ENCODE data around the gene ENAH.
A peak's percentile ranks its signal among the peaks of the same experiment; 100 is the strongest.
"Not testable (repeated sequence)": the region's sequence is repeated elsewhere in the genome, so short reads cannot be mapped to it uniquely, and the experiment has no call there.

The ENAH gene

GRCh38 chr1:225638853-225639252, 14.1 kb downstream of the ENAH start:
- DNase-seq = no peak

- DNase-seq = no peak
Measured at GRCh38 chr1:225637651-225638199, 15.2 kb downstream of the ENAH start.

DNA sequence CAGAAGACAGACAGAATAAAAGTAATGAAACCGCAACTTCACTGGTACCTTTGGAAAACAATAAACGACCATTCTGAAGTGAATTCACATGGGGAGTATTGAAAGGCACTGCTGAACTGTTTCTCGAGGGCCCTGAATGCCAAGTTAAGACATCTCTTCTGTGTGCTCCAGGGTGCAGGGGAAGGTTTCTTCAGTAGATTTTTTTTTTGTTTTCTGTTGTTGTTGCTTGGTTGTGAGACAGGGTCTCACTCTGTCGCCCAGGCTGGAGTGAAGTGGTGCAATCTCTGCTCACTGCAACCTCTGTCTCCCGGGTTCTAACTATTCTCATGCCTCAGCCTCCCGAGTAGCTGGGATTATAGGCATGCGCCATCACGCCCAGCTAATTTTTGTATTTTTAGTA, 15.9 kb downstream of the ENAH start:
- not testable (repeated sequence) for DNase-seq

DNA sequence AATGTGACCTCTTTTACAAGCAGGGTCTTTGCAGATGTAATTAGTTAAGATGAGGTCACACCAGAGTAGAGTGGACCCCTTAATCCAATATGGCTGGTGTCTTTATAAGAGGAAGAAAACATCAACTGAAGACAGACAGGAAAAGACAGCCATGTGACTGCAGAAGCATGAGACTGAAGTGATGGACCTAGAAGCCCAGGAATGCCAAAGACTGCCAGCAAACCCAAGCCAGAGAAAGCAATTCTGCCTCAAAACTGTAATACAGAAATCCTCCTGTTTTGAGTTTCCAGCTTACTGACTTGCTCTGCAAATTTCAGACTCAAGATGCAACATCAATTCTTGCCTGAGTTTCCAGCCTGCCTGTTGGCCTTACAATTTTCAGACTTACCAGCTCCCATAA, 17.3 kb downstream of the ENAH start:
- DNase-seq = no peak

- DNase-seq = not testable (repeated sequence)
Measured at GRCh38 chr1:225632836-225633235, 20.1 kb downstream of the ENAH start.

GRCh38 chr1:225631021-225631663, 21.8 kb downstream of the ENAH start:
- DNase-seq = no peak

- DNase-seq = no peak
Measured at GRCh38 chr1:225629483-225629882, 23.4 kb downstream of the ENAH start.

DNA sequence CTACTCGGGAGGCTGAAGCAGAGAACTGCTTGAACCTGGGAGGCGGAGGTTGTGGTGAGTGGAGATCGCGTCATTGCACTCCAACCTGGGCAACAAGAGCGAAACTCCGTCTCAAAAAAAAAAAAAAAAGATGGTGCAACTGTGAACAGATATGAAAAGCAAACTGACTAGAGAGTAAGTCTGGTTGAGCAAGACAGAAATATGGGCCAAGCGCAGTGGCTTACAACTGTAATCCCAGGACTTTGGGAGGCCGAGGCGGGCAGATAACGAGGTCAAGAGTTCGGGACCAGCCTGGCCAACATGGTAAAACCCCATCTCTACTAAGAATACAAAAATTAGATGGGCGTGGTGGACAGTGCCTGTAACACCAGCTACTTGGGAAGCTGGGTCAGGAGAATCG, 24.1 kb downstream of the ENAH start:
- DNase-seq = not testable (repeated sequence)

DNA sequence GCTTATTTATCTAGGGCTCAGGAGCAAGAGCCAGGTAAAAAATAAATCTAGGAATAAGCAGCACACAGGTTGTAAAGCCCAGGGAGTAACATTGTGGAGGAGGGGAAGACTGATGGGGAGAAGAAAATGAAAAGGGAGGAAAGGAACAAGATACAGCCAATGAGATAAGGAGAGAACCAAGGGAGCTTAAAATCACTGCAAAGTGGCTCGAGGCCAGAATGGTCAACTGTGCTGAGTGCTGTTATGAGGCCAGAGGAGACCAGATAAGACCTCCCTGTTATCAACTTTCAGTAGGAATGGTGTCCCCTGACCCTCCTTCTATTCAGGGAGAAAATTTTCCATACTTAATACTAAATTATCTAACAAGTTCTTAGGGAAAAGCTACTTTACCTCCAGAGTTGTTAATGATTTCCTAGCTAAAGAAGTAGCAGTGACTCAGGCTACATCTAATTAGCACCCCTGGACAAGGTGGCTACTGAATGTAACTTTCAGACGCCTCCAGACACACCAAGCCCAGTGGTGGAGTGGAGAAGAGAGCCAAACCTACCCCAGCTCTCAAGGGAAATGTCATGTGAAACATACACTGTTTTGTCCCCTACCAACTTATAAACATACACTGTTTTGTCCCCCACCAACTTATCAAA, 25.5 kb downstream of the ENAH start:
- no peak for DNase-seq

DNA sequence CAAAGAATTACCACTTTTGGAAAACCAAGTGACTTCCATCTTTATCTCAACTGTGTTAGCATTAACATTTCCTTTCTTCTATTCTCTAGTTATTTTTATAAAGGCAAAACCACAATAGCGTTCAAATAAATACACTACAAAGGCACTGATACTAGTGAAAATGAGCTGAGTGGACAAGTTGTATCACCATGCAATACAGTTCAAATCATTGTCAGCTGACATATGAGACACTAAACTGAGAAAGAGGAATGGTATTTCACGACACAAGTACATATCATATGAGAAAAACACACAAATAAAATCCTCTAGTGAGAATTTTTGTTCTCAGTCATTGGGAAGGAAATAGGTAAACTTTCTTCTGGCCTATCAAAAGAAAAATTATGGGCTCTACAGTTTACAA, 26.2 kb downstream of the ENAH start:
- DNase-seq = no peak

DNA sequence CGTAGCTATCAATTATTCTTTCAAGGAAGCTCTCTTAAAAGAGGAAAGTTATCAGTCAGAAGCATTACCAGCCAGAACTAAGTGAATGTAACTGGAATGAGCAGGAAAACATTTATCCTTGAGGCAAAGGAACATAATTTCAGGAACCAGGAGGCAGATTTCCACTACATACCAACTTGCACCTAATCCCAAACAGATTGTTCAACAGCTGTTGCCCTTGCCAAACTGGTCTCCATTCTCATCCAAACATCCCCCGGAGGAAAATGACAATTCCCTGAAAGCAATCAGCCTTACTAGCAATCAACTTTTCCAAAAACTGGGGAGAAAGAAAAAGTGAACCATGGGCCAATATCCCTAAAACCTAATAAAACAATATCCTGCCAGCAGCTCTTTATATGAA, 35.0 kb downstream of the ENAH start:
- no peak for DNase-seq

DNA sequence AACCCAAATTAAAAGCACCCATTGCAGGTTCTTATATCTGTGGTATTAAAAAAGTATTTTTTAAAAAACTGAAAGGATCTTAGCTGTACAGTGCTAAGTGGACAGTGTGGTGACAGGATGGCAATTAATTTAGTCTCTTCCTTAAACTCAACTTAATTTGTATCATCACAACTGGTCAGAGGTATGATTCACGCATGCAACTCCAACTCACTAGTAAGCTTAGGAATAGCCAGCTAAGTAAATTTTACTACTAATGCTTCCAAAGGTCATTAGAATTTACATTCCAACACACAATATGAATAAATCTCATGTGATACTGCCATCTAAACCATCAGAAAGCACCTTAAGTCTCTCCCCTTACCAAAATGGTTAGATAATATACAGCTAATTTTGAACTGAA, 35.4 kb downstream of the ENAH start:
- no peak for DNase-seq

DNA sequence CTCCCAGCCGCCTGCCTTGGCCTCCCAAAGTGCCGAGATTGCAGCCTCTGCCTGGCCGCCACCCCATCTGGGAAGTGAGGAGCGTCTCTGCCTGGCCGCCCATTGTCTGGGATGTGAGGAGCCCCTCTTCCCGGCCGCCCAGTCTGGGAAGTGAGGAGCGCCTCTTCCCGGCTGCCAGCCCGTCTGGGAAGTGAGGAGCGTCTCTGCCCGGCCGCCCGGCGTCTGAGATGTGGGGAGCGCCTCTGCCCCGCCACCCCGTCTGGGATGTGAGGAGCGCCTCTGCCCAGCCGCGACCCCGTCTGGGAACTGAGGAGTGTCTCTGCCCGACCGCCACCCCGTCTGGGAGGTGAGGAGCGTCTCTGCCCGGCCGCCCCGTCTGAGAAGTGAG, 37.5 kb downstream of the ENAH start:
- DNase-seq = not testable (repeated sequence)

- no peak for DNase-seq
Measured at GRCh38 chr1:225613006-225613405, 39.9 kb downstream of the ENAH start.

DNA sequence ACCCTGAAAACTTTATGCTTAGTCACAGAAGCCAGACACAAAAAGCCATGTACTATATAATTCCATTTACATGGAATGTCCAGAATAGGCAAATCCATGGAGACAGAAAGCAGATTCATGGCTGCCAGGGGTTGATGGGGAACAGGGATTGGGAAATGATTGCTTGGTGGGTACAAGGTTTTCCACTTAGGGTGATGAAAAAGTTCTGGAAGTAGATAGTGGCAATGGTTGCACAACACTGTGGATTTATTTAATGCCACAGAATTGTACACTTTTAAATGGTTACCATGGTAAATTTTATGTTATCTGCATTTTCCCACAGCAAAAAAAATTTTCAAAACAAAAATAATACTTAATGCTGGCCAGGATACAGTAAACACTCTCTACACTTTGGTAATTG, 40.6 kb downstream of the ENAH start:
- no peak for DNase-seq

DNA sequence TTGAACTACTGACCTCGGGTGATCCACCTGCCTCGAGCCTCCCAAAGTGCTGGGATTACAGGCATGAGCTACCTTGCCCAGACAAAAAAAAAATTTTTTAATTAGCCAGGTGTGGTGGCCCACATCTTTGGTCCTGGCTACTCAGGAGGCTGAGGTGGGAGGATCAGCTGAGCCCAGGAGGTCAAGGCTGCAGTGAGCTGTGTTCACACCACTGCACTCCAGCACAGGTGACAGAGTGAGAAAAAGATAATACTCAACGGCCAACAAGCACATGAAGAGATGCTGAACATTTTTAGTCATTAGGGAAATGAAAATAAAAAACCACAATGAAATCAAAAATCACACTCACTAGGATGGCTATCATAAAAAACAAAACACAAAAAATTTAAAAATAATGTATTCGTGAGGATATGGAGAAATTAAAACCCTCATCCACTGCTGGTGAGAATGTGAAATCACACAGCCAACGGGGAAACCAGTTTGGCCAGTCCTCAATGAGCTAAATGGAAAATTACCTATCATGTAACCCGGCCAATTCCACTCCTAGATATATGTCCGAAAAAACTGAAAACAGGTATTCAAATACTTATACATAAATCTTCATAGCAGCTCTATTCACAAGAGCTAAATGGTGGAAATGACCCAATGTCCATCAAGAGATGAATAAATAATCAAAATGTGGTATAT, 41.2 kb downstream of the ENAH start:
- DNase-seq = no peak

- DNase-seq = no peak
Measured at GRCh38 chr1:225610539-225610938, 42.4 kb downstream of the ENAH start.

DNA sequence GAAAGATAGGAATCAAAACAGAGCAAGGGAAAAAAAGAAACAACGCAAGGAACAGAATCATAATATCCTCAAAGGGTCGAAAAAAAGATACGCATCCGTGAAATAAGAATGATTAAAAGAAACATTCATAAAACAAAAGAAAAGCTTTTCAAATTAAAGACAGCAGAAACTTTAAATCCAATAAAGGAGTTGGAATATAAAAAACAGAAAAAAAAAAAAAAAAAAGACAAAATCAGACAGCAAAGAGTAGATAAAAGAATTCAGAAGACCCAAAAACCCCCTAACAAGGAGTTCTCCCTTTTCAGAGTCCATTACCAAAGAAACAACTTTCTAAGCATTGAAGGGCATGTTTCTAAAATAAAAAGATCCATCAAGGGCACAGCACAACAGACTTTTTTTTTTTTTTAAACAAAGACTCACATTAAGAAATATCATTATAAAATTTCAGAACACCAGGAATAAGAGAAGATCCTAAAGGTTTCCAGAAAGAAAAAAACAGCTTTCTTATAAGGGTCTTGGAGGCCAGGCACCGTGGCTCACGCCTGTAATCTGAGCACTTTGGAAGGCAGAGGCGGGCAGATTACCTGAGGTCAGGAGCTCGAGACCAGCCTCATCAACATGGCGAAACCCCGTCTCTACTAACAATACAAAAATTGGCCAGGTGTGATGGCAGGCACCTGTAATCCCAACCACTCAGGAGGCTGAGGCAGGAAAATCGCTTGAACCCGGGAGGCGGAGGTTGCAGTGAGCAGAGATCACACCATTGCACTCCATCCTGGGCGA, 44.7 kb downstream of the ENAH start:
- DNase-seq = no peak

- DNase-seq = no peak
Measured at GRCh38 chr1:225607355-225607754, 45.6 kb downstream of the ENAH start.

- peak in 1 of 3 donors; percentile 10 for DNase-seq
Measured at GRCh38 chr1:225603538-225604354, 49.2 kb downstream of the ENAH start.

- DNase-seq = no peak
Measured at GRCh38 chr1:225602590-225603206, 50.2 kb downstream of the ENAH start.

Measured in suppressor macrophage treated with lipopolysaccharide for 1 hour (primary cell).